PC-3 (cell line): ENCODE results near the gene ERFE.

Source experiments
- CTCF ChIP-seq: fragments of 300-600 bp; sonication (generic); conservative IDR thresholded peaks from 2 replicates; pipeline ENCODE4 v1.5.1; 2017; ENCODE audit warnings: antibody characterized with exemption, low read depth, mild to moderate bottlenecking, low read length
- EZH2 ChIP-seq: fragments of 300-600 bp; sonication (generic); IDR thresholded peaks from one replicate; pipeline ENCODE4 v1.6.1; 2017; ENCODE audit warnings: antibody characterized with exemption, mild to moderate bottlenecking, low read length; ENCODE audit not compliant: unreplicated experiment
- EZH2phosphoT487 ChIP-seq: fragments of 300-600 bp; sonication (generic); IDR thresholded peaks from 2 replicates; pipeline ENCODE4 v1.6.1; 2018; ENCODE audit warnings: mild to moderate bottlenecking, antibody characterized with exemption, low read length, borderline replicate concordance

DNA sequence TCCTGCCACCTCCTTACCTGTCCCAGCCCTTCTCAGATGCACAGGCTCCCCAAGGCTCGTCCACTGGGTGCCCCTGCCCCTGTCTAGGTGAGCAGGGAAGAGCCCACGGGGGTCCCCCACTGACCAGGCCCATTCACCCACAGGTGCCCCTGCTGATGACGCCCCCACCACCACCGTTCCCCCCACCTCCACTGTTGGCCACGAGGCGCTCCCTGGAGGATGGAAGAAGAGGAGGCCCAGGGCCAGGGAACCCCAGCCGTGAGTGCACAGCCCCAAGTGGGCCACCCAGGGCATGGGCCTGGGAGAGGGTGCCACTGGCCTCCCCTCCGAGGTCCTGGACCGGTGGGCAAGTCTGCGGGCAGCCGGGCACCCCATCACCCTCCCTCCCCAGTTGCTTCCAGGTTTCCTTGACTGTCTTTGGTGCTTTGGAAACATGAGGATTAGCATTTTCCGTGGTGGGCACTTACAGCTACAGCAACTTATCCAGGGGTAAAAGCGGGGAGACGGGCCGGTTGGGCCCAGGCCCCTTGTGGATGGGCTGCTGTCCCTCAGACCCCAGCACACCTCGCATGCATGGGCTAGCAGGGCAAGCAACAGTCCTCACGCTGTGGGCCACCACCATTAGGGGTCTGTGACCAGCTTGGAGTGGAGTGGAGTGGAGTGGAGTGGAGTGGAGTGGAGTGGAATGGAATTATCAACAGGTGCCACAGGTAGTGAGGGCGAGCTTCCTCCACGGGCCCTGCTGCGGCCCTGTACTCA, 33.5 kb upstream of the ERFE start:
- TF ChIP-seq CTCF (no peak), EZH2 (no peak), EZH2phosphoT487 (no peak)
